Thyroid gland (tissue), 4 donors: Measurements from ENCODE around the gene RCAN1.

Experiments
- POLR2A ChIP-seq, 2 donors: fragments of 450-650 bp; IDR thresholded peaks; one replicate each; pipeline ENCODE4 v1.6.1; 2017; ENCODE audit warnings: antibody characterized with exemption in 2 of 2, mild to moderate bottlenecking in 2 of 2, moderate library complexity in 1 of 2
- TF ChIP-seq, protein P1 (sequence below), 6 experiments: fragments of 200-600 bp in 3 of 6; fragments of 450-650 bp in 3 of 6; sonication (generic) in 3 of 6; IDR thresholded peaks; one replicate each; pipeline ENCODE4 v1.5.1; 2016 to 2019; ENCODE audit warnings: antibody characterized with exemption in 6 of 6, mild to moderate bottlenecking in 2 of 6, inconsistent platforms in 1 of 6, moderate library complexity in 1 of 6

DNA sequence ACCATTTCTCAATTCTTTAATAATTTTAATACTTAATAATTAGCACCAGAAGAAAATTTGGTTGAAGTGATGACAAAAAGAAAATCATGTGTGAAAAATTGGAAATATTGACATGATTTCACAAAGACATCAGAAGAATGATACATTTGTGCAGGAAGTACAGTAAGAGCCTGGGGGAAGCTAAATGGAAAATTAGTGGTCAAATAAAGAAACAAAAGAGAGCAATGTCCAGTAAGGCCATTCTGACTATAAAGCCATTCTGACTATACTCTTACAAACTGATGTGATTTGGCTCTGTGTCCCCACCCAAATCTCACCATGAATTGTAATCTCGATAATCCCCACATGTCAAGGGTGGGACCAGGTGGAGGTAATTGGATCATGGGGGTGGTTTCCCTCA lies 54.3 kb downstream of the RCAN1 start:
- TF ChIP-seq, protein P1, sequence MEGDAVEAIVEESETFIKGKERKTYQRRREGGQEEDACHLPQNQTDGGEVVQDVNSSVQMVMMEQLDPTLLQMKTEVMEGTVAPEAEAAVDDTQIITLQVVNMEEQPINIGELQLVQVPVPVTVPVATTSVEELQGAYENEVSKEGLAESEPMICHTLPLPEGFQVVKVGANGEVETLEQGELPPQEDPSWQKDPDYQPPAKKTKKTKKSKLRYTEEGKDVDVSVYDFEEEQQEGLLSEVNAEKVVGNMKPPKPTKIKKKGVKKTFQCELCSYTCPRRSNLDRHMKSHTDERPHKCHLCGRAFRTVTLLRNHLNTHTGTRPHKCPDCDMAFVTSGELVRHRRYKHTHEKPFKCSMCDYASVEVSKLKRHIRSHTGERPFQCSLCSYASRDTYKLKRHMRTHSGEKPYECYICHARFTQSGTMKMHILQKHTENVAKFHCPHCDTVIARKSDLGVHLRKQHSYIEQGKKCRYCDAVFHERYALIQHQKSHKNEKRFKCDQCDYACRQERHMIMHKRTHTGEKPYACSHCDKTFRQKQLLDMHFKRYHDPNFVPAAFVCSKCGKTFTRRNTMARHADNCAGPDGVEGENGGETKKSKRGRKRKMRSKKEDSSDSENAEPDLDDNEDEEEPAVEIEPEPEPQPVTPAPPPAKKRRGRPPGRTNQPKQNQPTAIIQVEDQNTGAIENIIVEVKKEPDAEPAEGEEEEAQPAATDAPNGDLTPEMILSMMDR (IDR thresholded peaks at IDR 0.05): no peak
- TF ChIP-seq POLR2A (IDR thresholded peaks at IDR 0.05): no peak
